PFSK-1 (cell line): Measurements from ENCODE around the gene NPR3.

ENCODE experiments used
- POLR2AphosphoS5 ChIP-seq: IDR thresholded peaks from 2 replicates; pipeline ENCODE4 v1.6.1; 2012; ENCODE audit warnings: low read depth, mild to moderate bottlenecking, control low read depth, low read length, moderate library complexity
- REST ChIP-seq, 2 experiments: IDR thresholded peaks; 2 replicates each; pipeline versions ENCODE4 v1.6.1 to v1.8.0; 2011 to 2012; ENCODE audit warnings: low read depth in 2 of 2, low read length in 2 of 2, control low read depth in 1 of 2, inconsistent platforms in 1 of 2, mild to moderate bottlenecking in 1 of 2, moderate library complexity in 1 of 2; ENCODE audit not compliant: insufficient read depth in 1 of 2
- SIN3A ChIP-seq: IDR thresholded peaks from 2 replicates; pipeline ENCODE4 v1.6.1; 2012; ENCODE audit warnings: mild to moderate bottlenecking, low read length, moderate library complexity, borderline replicate concordance; ENCODE audit not compliant: insufficient read depth
- TAF1 ChIP-seq: IDR thresholded peaks from 2 replicates; pipeline ENCODE4 v1.6.1; 2012; ENCODE audit warnings: low read length, control low read depth, borderline replicate concordance; ENCODE audit not compliant: insufficient read depth

GRCh38 chr5:32812399-32812798, 101.3 kb downstream of the NPR3 start:
- no peak for TF ChIP-seq REST (IDR thresholded peaks at IDR 0.05; ENCODE audit: insufficient read depth in 1 of 2, low read depth in 2 of 2, low read length in 2 of 2)
- no peak for TF ChIP-seq SIN3A
- TF ChIP-seq POLR2AphosphoS5, result no peak
- TF ChIP-seq TAF1, result no peak
